Measurements from ENCODE around the gene TMEM121. TPM values are rescaled to one million over a fixed set of nuclear protein-coding genes. Genes with fewer than 3 reads are reported as not detected.

Gene TMEM121
- total and polyA plus RNA-seq, 4 donors, result 0.75 to 7.5 (median 3.0) TPM

- no peaks in the 10 kb centered on the region for H3K9me3 ChIP-seq (ENCODE audit: control insufficient read depth, low read length)
- H3K4me3 ChIP-seq (ENCODE audit: low read length in 2 of 2), result peak within 1 kb of the TSS; percentile 14 to 27
- peak within 1 kb of the TSS; percentile 7 to 99 for H3K27ac ChIP-seq (ENCODE audit: low read depth in 1 of 2, low read length in 2 of 2)
- no peaks in the 10 kb centered on the region for H3K36me3 ChIP-seq (ENCODE audit: control insufficient read depth in 1 of 2, insufficient read depth in 2 of 2, low read length in 1 of 2)
- no peak for ATAC-seq (ENCODE audit: low FRiP score)
- H3K4me1 ChIP-seq (ENCODE audit: control insufficient read depth in 1 of 2, insufficient read depth in 2 of 2, low read length in 2 of 2), result peaks cover 0 to 2% of the 10 kb centered on the region in 2 donors
- intact Hi-C loops (cut with DNase I), result loop anchor here (10.0 kb wide), 2 partner anchors 392 to 1762 kb away; no protein-coding TSS in a partner anchor
- no peak for DNase-seq
- H3K27me3 ChIP-seq (ENCODE audit: control insufficient read depth in 1 of 2, insufficient read depth in 2 of 2, low read length in 1 of 2), result no peaks in the 10 kb centered on the region
- 1 to 2% methylated on average over 53 to 56 of the region's 56 CpGs for WGBS, 2 donors
Measured at GRCh38 chr14:105486163-105486973, 40.0 kb upstream of the TMEM121 start, which contains the start of gene CRIP1. CRIP1 (plus strand) TSS chr14:105486886; CDS start chr14:105487260, 374 bp downstream.

GRCh38 chr14:105486974-105487448, 39.4 kb upstream of the TMEM121 start:
- Histone ChIP-seq H3K4me1 (ENCODE audit: control insufficient read depth in 1 of 2, insufficient read depth in 2 of 2, low read length in 2 of 2) (peaks cover 0 to 2% of the 10 kb centered on the region in 2 donors), H3K4me3 (ENCODE audit: low read length in 2 of 2) (peak overlapping the region; percentile 14 to 27), H3K27me3 (ENCODE audit: control insufficient read depth in 1 of 2, insufficient read depth in 2 of 2, low read length in 1 of 2) (no peaks in the 10 kb centered on the region), H3K36me3 (ENCODE audit: control insufficient read depth in 1 of 2, insufficient read depth in 2 of 2, low read length in 1 of 2) (no peaks in the 10 kb centered on the region), H3K27ac (ENCODE audit: low read depth in 1 of 2, low read length in 2 of 2) (peak overlapping the region; percentile 7 to 99), H3K9me3 (ENCODE audit: control insufficient read depth, low read length) (no peaks in the 10 kb centered on the region)
- intact Hi-C loops (cut with DNase I), result loop anchor here (10.0 kb wide), 2 partner anchors 392 to 1762 kb away; no protein-coding TSS in a partner anchor
- ATAC-seq (ENCODE audit: low FRiP score) (peak; percentile 1), DNase-seq (peak; percentile 85 to 94)
- WGBS, 2 donors, result 1% methylated on average over 27 to 45 of the region's 45 CpGs

- WGBS, 2 donors, result 2% methylated on average over 33 to 48 of the region's 48 CpGs
- intact Hi-C loops (cut with DNase I), result loop anchor here (10.0 kb wide), 2 partner anchors 393 to 1763 kb away; no protein-coding TSS in a partner anchor
- H3K4me3 ChIP-seq (ENCODE audit: low read length in 2 of 2), result peak overlapping the region; percentile 14 to 27
- ATAC-seq (ENCODE audit: low FRiP score) (no peak), DNase-seq (peak in 1 of 2 donors; percentile 83)
- no peaks in the 10 kb centered on the region for H3K27me3 ChIP-seq (ENCODE audit: control insufficient read depth in 1 of 2, insufficient read depth in 2 of 2, low read length in 1 of 2)
- H3K9me3 ChIP-seq (ENCODE audit: control insufficient read depth, low read length), result no peaks in the 10 kb centered on the region
- H3K27ac ChIP-seq (ENCODE audit: low read depth in 1 of 2, low read length in 2 of 2), result peak overlapping the region; percentile 7 to 33
- no peaks in the 10 kb centered on the region for H3K4me1 ChIP-seq (ENCODE audit: control insufficient read depth in 1 of 2, insufficient read depth in 2 of 2, low read length in 2 of 2)
- H3K36me3 ChIP-seq (ENCODE audit: control insufficient read depth in 1 of 2, insufficient read depth in 2 of 2, low read length in 1 of 2), result no peaks in the 10 kb centered on the region
Measured at GRCh38 chr14:105487449-105487985, 38.9 kb upstream of the TMEM121 start.

GRCh38 chr14:105487986-105488777, 38.2 kb upstream of the TMEM121 start:
- intact Hi-C loops (cut with DNase I), result loop anchor here (2.0 to 10.0 kb wide), 4 partner anchors 39 to 1763 kb away; no protein-coding TSS in a partner anchor
- 19 to 28% methylated on average over 22 to 26 of the region's 26 CpGs for WGBS, 2 donors
- ATAC-seq (ENCODE audit: low FRiP score) (no peak), DNase-seq (no peak)
- no peaks in the 10 kb centered on the region for H3K27me3 ChIP-seq (ENCODE audit: control insufficient read depth in 1 of 2, insufficient read depth in 2 of 2, low read length in 1 of 2)
- H3K36me3 ChIP-seq (ENCODE audit: control insufficient read depth in 1 of 2, insufficient read depth in 2 of 2, low read length in 1 of 2), result no peaks in the 10 kb centered on the region
- no peaks in the 10 kb centered on the region for H3K4me1 ChIP-seq (ENCODE audit: control insufficient read depth in 1 of 2, insufficient read depth in 2 of 2, low read length in 2 of 2)
- peak overlapping the region; percentile 14 to 27 for H3K4me3 ChIP-seq (ENCODE audit: low read length in 2 of 2)
- H3K9me3 ChIP-seq (ENCODE audit: control insufficient read depth, low read length), result no peaks in the 10 kb centered on the region
- peak overlapping the region; percentile 7 to 33 for H3K27ac ChIP-seq (ENCODE audit: low read depth in 1 of 2, low read length in 2 of 2)

GRCh38 chr14:105488781-105489541, 37.4 kb upstream of the TMEM121 start:
- DNase-seq, result peak in 1 of 2 donors; percentile 64
- no peak for ATAC-seq (ENCODE audit: low FRiP score)
- Histone ChIP-seq H3K27me3 (ENCODE audit: control insufficient read depth in 1 of 2, insufficient read depth in 2 of 2, low read length in 1 of 2) (no peaks in the 10 kb centered on the region), H3K27ac (ENCODE audit: low read depth in 1 of 2, low read length in 2 of 2) (peak overlapping the region in 1 of 2 donors; percentile 37), H3K4me1 (ENCODE audit: control insufficient read depth in 1 of 2, insufficient read depth in 2 of 2, low read length in 2 of 2) (no peaks in the 10 kb centered on the region), H3K4me3 (ENCODE audit: low read length in 2 of 2) (no peak overlapping the region), H3K36me3 (ENCODE audit: control insufficient read depth in 1 of 2, insufficient read depth in 2 of 2, low read length in 1 of 2) (no peaks in the 10 kb centered on the region), H3K9me3 (ENCODE audit: control insufficient read depth, low read length) (no peaks in the 10 kb centered on the region)
- intact Hi-C loops (cut with DNase I), result loop anchor here (2.0 to 10.0 kb wide), 4 partner anchors 40 to 1764 kb away; no protein-coding TSS in a partner anchor
- WGBS, 2 donors, result 25 to 33% methylated on average over 20 of the region's 20 CpGs

- no peaks in the 10 kb centered on the region for H3K9me3 ChIP-seq (ENCODE audit: control insufficient read depth, low read length)
- H3K36me3 ChIP-seq (ENCODE audit: control insufficient read depth in 1 of 2, insufficient read depth in 2 of 2, low read length in 1 of 2), result no peaks in the 10 kb centered on the region
- no peaks in the 10 kb centered on the region for H3K27me3 ChIP-seq (ENCODE audit: control insufficient read depth in 1 of 2, insufficient read depth in 2 of 2, low read length in 1 of 2)
- no peaks in the 10 kb centered on the region for H3K4me1 ChIP-seq (ENCODE audit: control insufficient read depth in 1 of 2, insufficient read depth in 2 of 2, low read length in 2 of 2)
- peak; percentile 92 for DNase-seq
- peak; percentile 19 for ATAC-seq (ENCODE audit: low FRiP score)
- H3K4me3 ChIP-seq (ENCODE audit: low read length in 2 of 2), result peak overlapping the region; percentile 15 to 30
- intact Hi-C loops (cut with DNase I), result loop anchor here (2.0 to 10.0 kb wide), 7 partner anchors 38 to 1765 kb away; partner anchors contain the start of genes BRF1 (in 1 of the 2) and TMEM121 (in 1 of the 2)
- WGBS, 2 donors, result 1 to 3% methylated on average over 39 to 44 of the region's 44 CpGs
- H3K27ac ChIP-seq (ENCODE audit: low read depth in 1 of 2, low read length in 2 of 2), result peak overlapping the region in 1 of 2 donors; percentile 87
Measured at GRCh38 chr14:105489542-105490266, 36.7 kb upstream of the TMEM121 start.

GRCh38 chr14:105490267-105490571, 36.2 kb upstream of the TMEM121 start:
- H3K36me3 ChIP-seq (ENCODE audit: control insufficient read depth in 1 of 2, insufficient read depth in 2 of 2, low read length in 1 of 2), result no peaks in the 10 kb centered on the region
- DNase-seq (no peak), ATAC-seq (ENCODE audit: low FRiP score) (peak; percentile 0)
- H3K4me1 ChIP-seq (ENCODE audit: control insufficient read depth in 1 of 2, insufficient read depth in 2 of 2, low read length in 2 of 2), result no peaks in the 10 kb centered on the region
- H3K27me3 ChIP-seq (ENCODE audit: control insufficient read depth in 1 of 2, insufficient read depth in 2 of 2, low read length in 1 of 2), result no peaks in the 10 kb centered on the region
- intact Hi-C loops (cut with DNase I), result loop anchor here (2.0 to 5.0 kb wide), 4 partner anchors 37 to 188 kb away; partner anchors contain the start of genes BRF1 (in 1 of the 2) and TMEM121 (in 1 of the 2)
- peak overlapping the region; percentile 15 to 30 for H3K4me3 ChIP-seq (ENCODE audit: low read length in 2 of 2)
- H3K9me3 ChIP-seq (ENCODE audit: control insufficient read depth, low read length), result no peaks in the 10 kb centered on the region
- peak overlapping the region in 1 of 2 donors; percentile 87 for H3K27ac ChIP-seq (ENCODE audit: low read depth in 1 of 2, low read length in 2 of 2)
- 0% methylated on average over 20 to 33 of the region's 33 CpGs for WGBS, 2 donors

Measured in aorta (tissue), 5 donors.